Activated naive CD8-positive, alpha-beta T cell treated with anti-CD3 and anti-CD28 coated beads, Interleukin-2, amount 50 U/mL, for 16 hours (primary cell): ENCODE data around the gene HEXD.

Experiments
- DNase-seq: peaks from one replicate; pipeline ENCODE4 v3.0.0-alpha.2; 2020; ENCODE audit warnings: low read depth, low spot score

HEXD gene

DNA sequence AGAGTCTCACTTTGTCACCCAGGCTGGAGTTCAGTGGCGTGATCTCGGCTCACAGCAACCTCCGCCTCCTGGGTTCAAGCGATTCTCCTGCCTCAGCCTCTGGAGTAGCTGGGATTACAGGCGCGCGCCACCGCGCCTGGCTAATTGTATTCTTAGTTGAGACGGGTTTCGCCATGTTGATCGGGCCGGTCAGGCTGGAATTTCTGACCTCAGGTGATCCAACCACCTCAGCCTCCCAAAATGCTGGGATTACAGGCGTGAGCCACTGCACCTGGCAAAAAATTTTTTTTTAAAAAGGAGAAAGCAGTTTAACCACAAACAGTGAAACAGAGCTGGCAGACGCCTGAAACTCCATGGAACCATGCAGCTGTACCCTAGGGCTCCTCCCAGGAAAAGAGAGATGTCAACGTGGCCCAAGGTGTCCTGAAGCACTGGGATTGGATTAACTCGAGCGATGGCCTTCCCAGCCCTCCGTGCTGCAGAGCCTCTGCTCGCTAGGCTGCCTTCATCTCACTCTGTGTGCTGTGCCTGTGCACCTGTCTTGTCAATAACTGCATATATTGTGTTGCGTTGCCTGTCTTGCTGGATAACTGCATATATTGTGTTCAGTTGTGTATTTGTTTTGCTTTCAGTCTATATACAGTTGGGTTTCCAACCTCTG lies 71.8 kb downstream of the HEXD start:
- DNase-seq = no peak

DNA sequence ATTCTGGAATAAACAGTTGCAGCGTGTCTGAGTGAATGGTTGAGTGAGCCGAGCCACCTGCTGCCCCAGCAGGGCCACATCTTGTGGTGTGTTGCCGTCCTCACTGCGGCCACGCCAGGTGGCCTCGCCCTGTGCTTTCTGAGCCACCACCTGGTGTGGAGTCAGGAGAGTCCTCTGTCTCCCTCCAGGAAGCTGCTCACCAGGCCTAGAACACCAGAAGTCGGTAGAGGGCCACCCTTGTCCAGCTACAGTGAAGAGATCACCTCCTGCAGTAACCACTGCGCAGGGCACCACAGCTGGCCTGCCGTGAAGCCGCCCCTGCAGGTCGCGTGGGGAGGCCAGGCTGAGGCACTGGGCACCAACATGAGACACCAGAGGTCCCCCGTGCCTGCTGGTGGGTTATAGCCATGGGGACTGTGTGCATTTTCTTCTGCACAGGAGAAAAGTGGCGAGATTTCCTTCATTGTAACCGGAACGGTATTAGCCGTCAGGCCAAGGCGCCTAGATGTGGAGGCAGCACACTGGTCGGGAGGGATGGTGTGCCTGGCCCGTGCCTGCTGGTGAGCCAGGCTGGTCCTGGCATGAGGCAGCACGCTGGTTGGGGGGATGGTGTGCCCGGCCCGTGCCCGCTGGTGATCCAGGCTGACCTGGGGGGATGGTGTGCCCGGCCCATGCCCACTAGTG lies 72.5 kb downstream of the HEXD start:
- no peak for DNase-seq

DNA sequence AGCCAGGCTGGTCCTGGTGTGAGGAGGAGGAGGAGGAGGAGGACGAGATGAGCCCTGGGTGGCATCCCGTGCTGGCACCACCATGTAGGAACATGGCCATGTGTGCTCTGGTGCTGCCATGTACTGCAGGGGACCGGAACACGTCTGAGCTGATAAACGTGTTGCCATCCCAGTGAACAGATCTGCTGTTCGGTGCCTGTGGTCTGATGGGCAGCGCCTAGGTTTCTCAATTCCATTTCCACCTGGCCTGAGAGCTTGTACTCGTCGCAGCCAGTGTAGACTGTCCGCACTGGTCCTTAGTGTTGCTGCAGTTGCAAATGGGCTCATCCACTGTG lies 73.0 kb downstream of the HEXD start:
- no peak for DNase-seq

DNA sequence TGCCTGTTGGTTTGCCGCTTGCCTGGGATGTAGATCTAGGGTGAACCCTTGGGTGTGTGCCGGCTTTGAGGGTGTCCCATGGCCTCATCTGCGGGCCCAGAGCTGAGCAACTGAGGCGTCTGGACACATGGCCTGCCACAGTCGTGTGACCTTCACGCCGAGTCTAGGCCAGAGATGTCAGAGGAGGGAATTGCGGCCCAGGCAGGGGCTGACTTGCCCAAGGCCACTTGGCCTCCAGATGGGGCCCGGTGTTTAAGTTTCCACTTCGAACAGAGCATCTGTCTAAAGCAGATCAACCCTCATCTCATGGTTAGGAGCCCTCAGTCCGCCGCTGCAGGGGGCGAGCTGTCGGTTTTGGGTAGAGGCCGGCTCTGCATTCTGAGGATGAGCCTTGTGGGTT lies 73.4 kb downstream of the HEXD start:
- no peak for DNase-seq
